Ishikawa (cell line): Measurements from ENCODE around the gene TGFBR3.

ENCODE experiments used
- CEBPB ChIP-seq: IDR thresholded peaks from 2 replicates; pipeline ENCODE4 v1.6.1; 2012
- CREB1 ChIP-seq: IDR thresholded peaks from 2 replicates; pipeline ENCODE4 v1.6.1; 2012; ENCODE audit warnings: low read depth
- EP300 ChIP-seq: IDR thresholded peaks from 2 replicates; pipeline ENCODE4 v1.6.1; 2012; ENCODE audit warnings: borderline replicate concordance
- NFIC ChIP-seq: IDR thresholded peaks from 2 replicates; pipeline ENCODE4 v1.6.1; 2012
- RAD21 ChIP-seq: IDR thresholded peaks from 2 replicates; pipeline ENCODE4 v1.6.1; 2012; ENCODE audit warnings: low read depth
- TAF1 ChIP-seq: IDR thresholded peaks from 2 replicates; pipeline ENCODE4 v1.6.1; 2012; ENCODE audit warnings: low read depth, mild to moderate bottlenecking
- TEAD4 ChIP-seq: IDR thresholded peaks from 2 replicates; pipeline ENCODE4 v1.6.1; 2012
- YY1 ChIP-seq: IDR thresholded peaks from 2 replicates; pipeline ENCODE4 v1.6.1; 2012; ENCODE audit warnings: low read depth
- ZBTB7A ChIP-seq: IDR thresholded peaks from 2 replicates; pipeline ENCODE4 v1.6.1; 2012; ENCODE audit warnings: low read depth
- TF ChIP-seq, protein P1 (sequence below): IDR thresholded peaks from 2 replicates; pipeline ENCODE4 v1.6.1; 2012
- TF ChIP-seq, protein P2 (sequence below): IDR thresholded peaks from 2 replicates; pipeline ENCODE4 v1.6.1; 2012; ENCODE audit warnings: low read depth, mild to moderate bottlenecking

DNA sequence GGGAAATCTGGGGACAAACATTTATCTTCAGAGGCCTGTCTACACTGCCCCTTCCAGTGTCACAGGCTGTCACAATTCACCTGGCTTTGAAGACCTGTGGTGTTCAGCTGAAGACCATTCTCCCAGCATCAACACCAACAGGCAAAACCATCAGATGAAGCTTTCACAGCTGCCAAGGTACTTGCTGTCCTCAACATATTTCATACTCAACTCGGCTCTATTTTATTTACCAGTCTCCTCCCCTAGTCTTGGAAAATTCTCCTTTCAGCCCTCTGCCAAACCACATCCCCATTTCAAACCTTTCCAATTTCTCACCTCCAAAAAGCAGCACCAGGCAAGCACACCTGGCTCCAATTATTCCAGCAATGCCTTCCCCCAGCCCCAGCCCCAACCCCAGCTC, 108.8 kb downstream of the TGFBR3 start:
- TF ChIP-seq, protein P1, sequence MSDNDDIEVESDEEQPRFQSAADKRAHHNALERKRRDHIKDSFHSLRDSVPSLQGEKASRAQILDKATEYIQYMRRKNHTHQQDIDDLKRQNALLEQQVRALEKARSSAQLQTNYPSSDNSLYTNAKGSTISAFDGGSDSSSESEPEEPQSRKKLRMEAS = no peak
- TF ChIP-seq EP300 (no peak), CEBPB (no peak), YY1 (no peak), TAF1 (no peak), RAD21 (no peak), TEAD4 (no peak), ZBTB7A (no peak), NFIC (no peak), CREB1 (no peak)
- TF ChIP-seq, protein P2, sequence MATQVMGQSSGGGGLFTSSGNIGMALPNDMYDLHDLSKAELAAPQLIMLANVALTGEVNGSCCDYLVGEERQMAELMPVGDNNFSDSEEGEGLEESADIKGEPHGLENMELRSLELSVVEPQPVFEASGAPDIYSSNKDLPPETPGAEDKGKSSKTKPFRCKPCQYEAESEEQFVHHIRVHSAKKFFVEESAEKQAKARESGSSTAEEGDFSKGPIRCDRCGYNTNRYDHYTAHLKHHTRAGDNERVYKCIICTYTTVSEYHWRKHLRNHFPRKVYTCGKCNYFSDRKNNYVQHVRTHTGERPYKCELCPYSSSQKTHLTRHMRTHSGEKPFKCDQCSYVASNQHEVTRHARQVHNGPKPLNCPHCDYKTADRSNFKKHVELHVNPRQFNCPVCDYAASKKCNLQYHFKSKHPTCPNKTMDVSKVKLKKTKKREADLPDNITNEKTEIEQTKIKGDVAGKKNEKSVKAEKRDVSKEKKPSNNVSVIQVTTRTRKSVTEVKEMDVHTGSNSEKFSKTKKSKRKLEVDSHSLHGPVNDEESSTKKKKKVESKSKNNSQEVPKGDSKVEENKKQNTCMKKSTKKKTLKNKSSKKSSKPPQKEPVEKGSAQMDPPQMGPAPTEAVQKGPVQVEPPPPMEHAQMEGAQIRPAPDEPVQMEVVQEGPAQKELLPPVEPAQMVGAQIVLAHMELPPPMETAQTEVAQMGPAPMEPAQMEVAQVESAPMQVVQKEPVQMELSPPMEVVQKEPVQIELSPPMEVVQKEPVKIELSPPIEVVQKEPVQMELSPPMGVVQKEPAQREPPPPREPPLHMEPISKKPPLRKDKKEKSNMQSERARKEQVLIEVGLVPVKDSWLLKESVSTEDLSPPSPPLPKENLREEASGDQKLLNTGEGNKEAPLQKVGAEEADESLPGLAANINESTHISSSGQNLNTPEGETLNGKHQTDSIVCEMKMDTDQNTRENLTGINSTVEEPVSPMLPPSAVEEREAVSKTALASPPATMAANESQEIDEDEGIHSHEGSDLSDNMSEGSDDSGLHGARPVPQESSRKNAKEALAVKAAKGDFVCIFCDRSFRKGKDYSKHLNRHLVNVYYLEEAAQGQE = no peak
